HuH-7 (cell line): ENCODE results near the gene ZNF587B.
"Not testable (repeated sequence)": the region's sequence is repeated elsewhere in the genome, so short reads cannot be mapped to it uniquely, and the experiment has no call there.

Source experiments
- DNase-seq: peaks from one replicate; pipeline ENCODE4 v3.0.0; 2011; ENCODE audit warnings: low spot score

ZNF587B gene

DNA sequence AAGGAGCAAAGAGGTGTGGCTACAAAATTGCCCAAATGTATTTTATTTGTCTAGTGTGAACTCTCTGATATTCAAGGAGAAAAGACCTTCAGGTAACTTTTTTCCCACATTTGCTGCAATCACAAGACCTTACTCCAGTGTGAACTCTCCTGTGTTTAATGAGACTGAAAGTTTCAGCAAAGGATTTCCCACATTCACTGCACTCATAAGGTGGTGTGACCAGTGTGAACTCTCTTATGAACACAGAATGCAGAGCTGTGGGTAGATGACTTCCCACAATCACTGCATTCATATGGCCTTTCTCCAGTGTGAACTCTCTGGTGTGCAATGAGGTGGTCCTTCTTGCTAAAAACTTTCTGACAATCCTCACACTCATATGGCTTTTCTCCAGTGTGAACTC, 42.4 kb downstream of the ZNF587B start:
- DNase-seq = no peak

DNA sequence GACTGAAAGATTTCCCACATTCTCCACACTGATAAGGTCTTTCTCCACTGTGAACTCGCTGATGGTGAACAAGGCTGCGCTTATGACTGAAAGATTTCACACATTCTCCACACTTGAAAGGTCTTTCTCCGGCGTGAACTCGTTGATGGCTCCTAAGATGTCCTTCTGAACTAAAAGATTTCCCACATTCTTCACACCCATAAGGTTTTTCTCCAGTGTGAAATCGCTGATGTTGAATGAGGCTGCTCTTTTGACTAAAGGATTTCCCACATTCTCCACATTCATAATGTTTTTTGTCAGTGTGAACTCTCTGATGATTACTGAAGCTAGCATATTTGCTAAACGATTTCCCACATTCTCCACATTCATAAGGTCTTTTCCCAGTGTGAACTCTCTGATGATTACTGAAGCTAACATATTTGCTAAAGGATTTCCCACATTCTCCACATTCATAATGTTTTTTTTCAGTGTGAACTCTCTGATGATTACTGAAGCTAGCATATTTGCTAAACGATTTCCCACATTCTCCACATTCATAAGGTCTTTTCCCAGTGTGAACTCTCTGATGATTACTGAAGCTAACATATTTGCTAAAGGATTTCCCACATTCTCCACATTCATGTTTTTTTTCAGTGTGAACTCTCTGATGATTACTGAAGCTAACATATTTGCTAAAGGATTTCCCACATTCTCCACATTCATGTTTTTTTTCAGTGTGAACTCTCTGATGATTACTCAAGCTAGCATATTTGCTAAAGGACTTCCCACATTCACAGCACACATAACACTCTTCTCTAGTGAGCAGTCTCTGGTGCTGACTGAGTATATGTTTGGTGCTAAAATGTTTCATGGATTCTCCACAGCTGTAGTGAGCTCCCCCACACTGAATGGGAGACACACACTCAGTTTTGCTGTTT, 44.0 kb downstream of the ZNF587B start:
- not testable (repeated sequence) for DNase-seq

DNA sequence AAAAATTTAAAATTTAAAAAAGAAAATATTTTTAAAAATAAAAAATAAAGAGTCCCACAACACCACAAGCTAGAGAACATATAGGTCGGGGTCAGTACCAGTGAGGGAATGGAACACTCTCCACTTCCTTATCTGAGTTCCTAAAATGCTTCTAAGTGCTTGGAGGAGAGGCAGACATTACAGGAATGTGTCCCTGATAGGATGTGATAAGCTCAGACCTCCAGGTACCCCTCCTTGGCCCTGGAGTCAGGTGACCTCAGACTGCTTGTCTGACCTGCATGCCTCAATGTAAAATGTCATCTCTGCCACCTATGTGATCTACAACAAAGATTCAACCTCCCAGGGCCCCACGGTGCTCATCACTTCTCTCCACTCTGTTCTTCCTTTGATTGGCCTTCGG, 55.9 kb downstream of the ZNF587B start:
- DNase-seq = no peak

DNA sequence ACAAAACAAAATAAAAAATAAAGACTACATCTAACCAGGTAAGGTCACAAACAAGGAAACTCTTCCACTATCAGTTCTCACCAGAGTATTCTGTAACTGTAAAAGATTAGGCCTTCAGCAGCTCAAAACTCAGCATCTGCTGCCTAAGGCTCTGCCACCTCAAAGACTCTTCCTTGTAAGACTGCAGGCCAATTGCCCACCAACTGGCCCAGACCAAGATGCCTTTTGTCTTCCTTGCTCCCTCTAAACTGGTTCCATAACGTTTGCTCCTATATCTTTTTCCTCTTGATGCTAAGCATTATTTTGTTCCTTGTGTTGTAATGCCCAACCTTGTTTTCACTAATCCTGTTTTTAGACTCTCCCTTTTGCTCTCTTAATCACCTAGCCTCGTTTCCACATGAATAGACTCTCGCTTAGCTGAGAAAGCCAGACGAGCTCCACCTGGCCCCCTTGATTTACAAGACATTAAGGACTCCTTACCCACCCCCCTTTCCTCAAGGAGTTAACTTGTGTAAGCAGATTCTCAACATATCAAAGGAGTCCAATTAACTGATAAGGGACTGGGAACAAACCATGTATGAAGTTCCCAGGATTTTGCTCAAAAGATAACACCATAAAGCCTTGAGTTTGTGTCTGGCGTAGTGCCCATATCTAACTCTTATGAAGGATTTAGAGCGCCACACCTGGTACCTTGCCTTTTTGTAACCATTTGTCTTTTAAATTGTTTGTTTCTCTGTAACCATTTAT, 57.3 kb downstream of the ZNF587B start:
- DNase-seq = no peak

DNA sequence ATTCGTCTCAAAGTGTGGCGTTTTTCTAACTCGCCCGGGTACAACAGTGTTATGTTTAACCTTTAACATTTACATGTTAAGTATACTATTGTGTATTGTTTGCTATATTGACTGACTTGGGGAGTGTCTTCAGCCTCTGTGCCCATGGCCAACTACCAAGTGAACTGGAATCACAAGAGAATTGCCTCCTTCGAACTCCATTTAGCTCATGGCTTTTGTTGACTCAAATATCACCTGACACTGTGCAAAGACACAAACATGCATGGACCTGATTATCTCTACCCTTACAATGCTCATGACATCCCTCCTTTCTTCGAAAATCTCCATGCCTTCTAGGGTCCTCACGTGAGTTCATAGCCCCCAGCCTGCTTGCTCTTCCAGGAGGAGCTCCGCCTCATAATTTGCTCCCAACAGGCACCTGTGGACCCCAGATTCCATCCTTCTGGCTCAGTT, 58.0 kb downstream of the ZNF587B start:
- DNase-seq = no peak

DNA sequence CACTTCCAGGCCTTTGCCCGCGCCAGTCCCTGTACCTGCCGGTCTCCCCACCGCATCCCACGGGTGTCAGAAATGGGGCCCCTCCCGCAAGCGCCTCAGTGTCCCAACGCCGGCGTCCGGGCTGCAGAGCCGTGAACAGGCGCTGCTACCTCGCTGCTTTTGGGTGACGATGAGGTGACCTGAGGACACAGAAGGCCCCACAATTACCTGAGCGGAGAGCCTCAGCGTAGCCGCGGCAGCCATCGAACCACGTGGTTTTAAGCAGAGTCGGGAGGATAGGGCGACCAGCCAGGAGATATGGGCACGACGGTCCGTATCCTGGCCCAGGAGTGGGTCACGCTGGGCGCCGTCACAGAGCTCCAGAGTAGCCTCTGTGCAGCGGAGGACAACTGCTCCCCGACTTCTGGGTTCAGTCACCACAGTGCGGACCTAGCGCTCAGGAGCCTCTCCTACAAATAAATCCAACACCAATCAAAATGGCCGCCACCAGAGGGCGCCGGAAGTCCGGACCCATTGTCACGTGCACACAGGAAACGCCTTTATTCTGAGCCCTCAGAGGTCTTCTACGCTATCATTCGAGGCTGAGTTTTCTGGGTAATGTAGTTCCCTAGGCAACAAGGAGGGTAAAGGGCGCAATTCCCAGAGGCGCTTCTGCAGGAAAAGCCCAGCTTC, 58.6 kb downstream of the ZNF587B start, which contains the start of gene ZNF814:
Gene ZNF814, minus strand, starts transcription at position 478 of the 672 bp plus-strand sequence. Its CDS starts 235 bp downstream, at position 243.
- DNase-seq = no peak

GRCh38 chr19:57890706-57891105, 60.6 kb downstream of the ZNF587B start:
- not testable (repeated sequence) for DNase-seq
